ENCODE results near the gene DOLPP1.

- no peak for TF ChIP-seq EZH2 (IDR thresholded peaks at IDR 0.05; ENCODE audit: insufficient read depth, poor library complexity, severe bottlenecking)
- TF ChIP-seq EZH2phosphoT487 (IDR thresholded peaks at IDR 0.05; ENCODE audit: insufficient read depth, low read depth), result no peak
These were observed 28.6 kb downstream of the DOLPP1 start for GRCh38 chr9:129109537-129109903.

Measured in GM23248 (cell line).